Effector memory CD8-positive, alpha-beta T cell (primary cell): ENCODE results near the gene SPTSSA.
"Not testable (repeated sequence)": the region's sequence is repeated elsewhere in the genome, so short reads cannot be mapped to it uniquely, and the experiment has no call there.

ENCODE experiments used
- ATAC-seq: fragments of 150-1000 bp; cut with Tn5 transposase; replicated peaks from 2 replicates; pipeline ENCODE4 v1.10.0; 2021; ENCODE audit warnings: mild to moderate bottlenecking, moderate library complexity
- DNase-seq, 3 experiments: peaks; one replicate each; pipeline ENCODE4 v3.0.0; 2021
- H3K27ac Mint-ChIP-seq, 2 donors: one replicate each; pipeline ENCODE4 v1.8.0; 2022; ENCODE audit warnings: mild to moderate bottlenecking in 2 of 2, mixed read lengths in 2 of 2, moderate library complexity in 2 of 2
- H3K27me3 Mint-ChIP-seq, 2 donors: one replicate each; pipeline ENCODE4 v1.8.0; 2022; ENCODE audit warnings: mixed read lengths in 2 of 2
- H3K36me3 Mint-ChIP-seq: one replicate; pipeline ENCODE4 v1.8.0; 2022; ENCODE audit warnings: mild to moderate bottlenecking, moderate library complexity, mixed read lengths; ENCODE audit not compliant: insufficient read depth
- H3K4me1 Mint-ChIP-seq, 2 donors: one replicate each; pipeline ENCODE4 v1.8.0; 2022; ENCODE audit warnings: low read depth in 2 of 2, mixed read lengths in 2 of 2
- H3K4me3 Mint-ChIP-seq, 2 donors: one replicate each; pipeline ENCODE4 v1.8.0; 2022; ENCODE audit warnings: mild to moderate bottlenecking in 2 of 2, mixed read lengths in 2 of 2, moderate library complexity in 2 of 2
- H3K9me3 Mint-ChIP-seq, 2 donors: one replicate each; pipeline ENCODE4 v1.8.0; 2022; ENCODE audit warnings: mixed read lengths in 2 of 2

SPTSSA gene

DNA sequence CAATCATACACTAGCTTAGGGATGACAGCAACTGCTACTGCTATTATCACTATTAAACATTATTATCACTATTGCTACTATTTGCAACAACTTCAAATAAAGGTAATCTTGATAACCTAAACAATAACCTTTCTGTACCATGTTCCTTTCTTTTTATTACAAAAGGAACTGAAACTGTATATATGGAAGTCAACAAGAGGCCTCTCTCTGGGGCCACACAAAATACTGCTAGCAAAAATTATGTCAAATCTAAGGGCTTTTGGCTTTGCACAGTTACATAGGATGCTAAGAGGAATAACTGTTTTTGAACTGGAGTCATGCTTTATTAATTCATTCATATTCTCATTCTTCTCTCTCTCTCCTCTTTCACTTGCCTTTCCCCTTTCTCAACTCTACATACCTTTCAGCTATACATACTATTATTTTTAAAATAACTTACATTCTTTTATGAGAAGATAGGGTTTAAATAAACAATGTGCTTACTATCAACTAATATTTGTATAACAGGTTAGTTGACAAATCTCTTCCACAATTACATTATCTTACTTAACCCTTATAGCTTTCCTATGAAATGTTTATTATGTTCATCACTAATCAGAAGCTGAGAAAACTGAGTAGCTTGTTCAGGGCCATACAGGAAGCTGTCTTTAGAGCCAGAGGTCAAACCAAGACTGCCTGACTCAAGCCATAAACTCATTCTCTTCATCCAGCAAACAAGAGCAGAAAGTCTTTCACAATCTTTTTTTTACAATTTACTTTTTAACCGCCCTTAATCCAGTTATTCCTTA lies 25.7 kb downstream of the SPTSSA start:
- DNase-seq (no peak), ATAC-seq (no peak)
- H3K27ac Mint-ChIP-seq = no peak overlapping the region
- H3K9me3 Mint-ChIP-seq = no peaks in the 10 kb centered on the region
- H3K36me3 Mint-ChIP-seq = peaks cover 4% of the 10 kb centered on the region
- H3K4me1 Mint-ChIP-seq = peaks cover 3 to 6% of the 10 kb centered on the region in 2 donors
- H3K4me3 Mint-ChIP-seq = no peak overlapping the region
- no peaks in the 10 kb centered on the region for H3K27me3 Mint-ChIP-seq

DNA sequence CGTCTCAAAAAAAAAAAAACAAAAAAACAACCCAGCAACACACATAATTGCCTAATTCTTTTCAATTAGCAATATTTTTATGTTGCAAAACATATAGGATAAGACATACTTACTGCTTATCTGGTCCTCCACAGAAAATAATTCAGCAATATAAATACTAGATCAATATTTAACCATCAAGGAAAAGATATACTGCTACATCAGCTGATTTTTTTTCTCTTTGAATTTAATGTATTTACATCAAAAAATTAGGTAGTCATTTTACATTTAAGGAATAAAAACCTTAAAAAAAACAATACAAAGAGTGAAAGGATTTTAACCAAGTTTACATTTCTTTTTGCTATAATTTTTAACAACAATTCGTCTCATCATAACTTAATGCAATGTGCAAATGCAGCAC lies 28.1 kb downstream of the SPTSSA start:
- no peak overlapping the region for H3K27ac Mint-ChIP-seq
- ATAC-seq (no peak), DNase-seq (no peak)
- H3K4me3 Mint-ChIP-seq = no peak overlapping the region
- H3K9me3 Mint-ChIP-seq = peaks cover 0 to 2% of the 10 kb centered on the region in 2 donors
- peaks cover 4% of the 10 kb centered on the region for H3K36me3 Mint-ChIP-seq
- no peaks in the 10 kb centered on the region for H3K27me3 Mint-ChIP-seq
- H3K4me1 Mint-ChIP-seq = peaks cover 1 to 6% of the 10 kb centered on the region in 2 donors

DNA sequence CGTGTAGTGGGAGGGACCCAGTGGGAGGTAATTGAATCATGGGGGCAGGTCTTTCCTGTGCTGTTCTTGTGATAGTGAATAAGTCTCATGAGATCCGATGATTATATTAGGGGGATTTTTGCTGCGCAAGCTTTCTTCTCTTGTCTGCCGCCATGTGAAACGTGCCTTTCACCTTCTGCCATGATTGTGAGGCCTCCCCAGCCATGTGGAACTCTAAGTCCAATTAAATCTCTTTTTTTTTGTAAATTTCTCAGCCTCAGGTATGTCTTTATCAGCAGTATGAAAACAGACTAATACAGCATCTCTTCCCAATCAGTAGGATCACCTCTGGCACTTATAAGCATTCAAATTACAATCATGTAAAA lies 34.0 kb downstream of the SPTSSA start:
- H3K4me1 Mint-ChIP-seq, ATAC-seq, H3K4me3 Mint-ChIP-seq, H3K9me3 Mint-ChIP-seq, DNase-seq, H3K27ac Mint-ChIP-seq, H3K36me3 Mint-ChIP-seq: not testable (repeated sequence)
- H3K27me3 Mint-ChIP-seq = peaks cover 0 to 20% of the 10 kb centered on the region in 2 donors

DNA sequence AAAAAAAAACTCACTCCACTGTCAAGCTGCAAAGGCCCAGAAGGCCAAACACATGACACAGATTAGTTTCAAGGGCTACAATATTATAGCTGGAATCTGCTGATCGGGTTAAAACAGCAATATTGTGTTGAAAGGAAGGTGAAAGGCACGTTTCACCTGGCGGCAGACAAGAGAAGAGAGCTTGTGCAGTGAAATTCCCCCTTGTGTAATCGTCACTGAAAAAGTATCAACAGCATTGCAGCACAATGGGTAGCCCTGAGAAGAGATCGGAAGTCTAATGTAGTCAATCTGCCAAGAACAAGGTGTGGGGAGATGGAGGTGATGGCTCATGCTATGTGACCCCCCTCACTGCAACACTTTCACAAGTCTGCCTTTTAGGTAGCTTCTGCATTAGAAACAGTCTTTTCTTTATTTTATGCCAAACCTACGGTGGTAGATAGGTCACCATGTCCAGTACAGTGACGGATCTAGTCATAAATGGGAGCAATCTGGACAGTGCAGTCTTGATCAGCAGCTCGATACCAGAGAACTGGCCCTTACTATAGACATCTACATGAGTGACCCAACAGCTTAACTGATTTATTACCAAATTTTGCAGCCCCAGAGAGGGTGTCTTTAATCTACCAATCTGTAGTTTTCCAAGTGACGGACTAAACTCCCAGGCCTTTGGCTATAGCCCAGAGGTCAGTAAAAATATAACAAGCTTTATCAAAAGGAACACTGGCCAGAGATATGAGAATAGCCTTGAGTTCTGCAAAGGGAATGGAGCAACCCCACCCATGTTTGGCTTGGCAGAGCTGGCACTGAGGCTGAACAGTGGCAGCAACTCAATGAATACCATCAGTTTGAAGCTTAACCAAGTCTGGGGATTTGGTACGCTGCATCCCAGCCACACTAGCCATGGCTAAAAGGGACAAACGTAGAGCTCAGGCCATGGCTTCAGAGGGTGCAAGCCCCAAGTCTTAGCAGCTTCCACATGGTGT lies 35.4 kb downstream of the SPTSSA start:
- DNase-seq (no peak), ATAC-seq (no peak)
- Mint-ChIP-seq H3K36me3 (no peaks in the 10 kb centered on the region), H3K27ac (no peak overlapping the region), H3K4me1 (no peaks in the 10 kb centered on the region), H3K27me3 (peaks cover 0 to 20% of the 10 kb centered on the region in 2 donors), H3K9me3 (peaks cover 0 to 2% of the 10 kb centered on the region in 2 donors), H3K4me3 (no peak overlapping the region)

DNA sequence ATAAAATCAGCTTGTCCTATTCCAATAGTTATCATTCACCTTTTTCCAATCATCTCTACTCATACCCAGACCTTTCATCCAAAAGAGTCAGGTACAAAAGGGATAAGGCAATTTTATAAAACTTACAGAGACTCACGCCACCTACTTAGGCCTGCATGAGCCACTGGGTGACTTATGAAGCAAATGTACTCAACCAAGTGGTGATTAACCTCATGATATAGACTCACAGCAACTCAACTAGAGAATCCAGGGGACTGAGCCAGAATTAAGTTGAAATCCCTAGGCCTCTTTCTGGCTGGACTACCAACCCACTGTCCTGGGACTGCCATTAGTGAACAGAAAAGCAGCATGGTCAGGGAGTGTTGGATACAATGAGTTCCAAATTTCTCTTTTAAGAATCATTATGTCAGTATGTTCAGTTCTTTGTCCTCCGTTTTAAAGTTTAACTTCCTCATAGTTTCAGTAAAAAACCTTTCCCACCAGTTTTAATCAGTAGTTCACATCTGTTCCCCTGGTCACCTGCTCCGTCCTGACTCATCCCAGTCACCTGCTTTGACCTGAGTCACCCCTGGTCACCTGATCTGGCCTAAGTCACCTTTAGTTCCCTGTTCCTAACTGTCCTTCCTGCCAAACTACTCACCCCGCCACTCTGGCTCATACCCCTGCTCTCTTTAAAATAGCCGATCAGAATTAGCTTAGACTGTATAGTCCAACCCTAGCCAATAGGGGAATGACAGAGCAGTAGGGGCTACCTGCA lies 36.8 kb downstream of the SPTSSA start:
- H3K27ac Mint-ChIP-seq = no peak overlapping the region
- peaks cover 0 to 3% of the 10 kb centered on the region in 2 donors for H3K9me3 Mint-ChIP-seq
- ATAC-seq (no peak), DNase-seq (no peak)
- no peaks in the 10 kb centered on the region for H3K4me1 Mint-ChIP-seq
- H3K27me3 Mint-ChIP-seq = peaks cover 0 to 20% of the 10 kb centered on the region in 2 donors
- no peak overlapping the region for H3K4me3 Mint-ChIP-seq
- H3K36me3 Mint-ChIP-seq = no peaks in the 10 kb centered on the region

DNA sequence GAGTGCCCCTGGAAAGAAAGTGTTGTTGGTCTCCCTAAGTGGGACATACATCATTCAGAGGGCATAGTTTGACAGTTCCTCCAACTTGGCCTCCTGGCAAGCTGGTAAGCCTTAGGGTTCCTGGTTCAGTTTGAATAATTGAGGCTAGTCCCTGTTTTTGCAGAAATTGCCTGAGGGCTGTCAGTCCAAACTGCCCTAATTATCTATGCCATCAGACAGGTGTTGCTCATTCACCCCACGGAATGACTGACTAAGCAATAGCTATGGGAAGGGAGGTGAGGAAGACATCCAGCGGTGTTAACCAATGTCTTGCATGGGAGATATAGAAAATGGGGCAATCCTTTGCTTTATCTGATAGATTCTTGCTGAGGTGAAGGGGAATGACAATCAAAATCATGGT lies 37.6 kb downstream of the SPTSSA start:
- H3K4me1 Mint-ChIP-seq = no peaks in the 10 kb centered on the region

DNA sequence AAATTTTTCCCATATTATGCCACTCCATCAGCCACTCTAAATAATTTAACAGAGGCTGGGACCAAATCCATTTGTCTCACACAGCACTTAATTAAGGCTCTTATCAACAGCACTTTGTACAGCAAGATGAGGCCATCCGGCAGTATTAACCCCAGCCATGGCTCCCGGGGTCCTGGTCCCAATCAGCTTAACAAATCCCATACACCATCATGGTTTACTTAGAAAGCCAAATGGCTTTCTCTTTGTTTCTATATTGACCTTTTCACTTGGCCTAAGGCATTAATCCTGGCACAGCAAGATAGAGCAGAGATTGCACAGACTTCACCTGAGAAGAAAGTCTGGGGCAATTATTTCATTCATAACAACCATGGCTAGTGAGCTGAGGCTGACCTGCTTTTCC lies 38.6 kb downstream of the SPTSSA start:
- DNase-seq = no peak
- Mint-ChIP-seq H3K36me3 (no peaks in the 10 kb centered on the region), H3K27me3 (peaks cover 0 to 20% of the 10 kb centered on the region in 2 donors), H3K4me3 (no peak overlapping the region), H3K4me1 (no peaks in the 10 kb centered on the region), H3K9me3 (peaks cover 0 to 4% of the 10 kb centered on the region in 2 donors), H3K27ac (no peak overlapping the region)
- ATAC-seq = no peak

More for the DNA sequence above, 37.6 kb downstream of the SPTSSA start:
- Mint-ChIP-seq H3K9me3 (peaks cover 0 to 6% of the 10 kb centered on the region in 2 donors), H3K27me3 (peaks cover 0 to 20% of the 10 kb centered on the region in 2 donors), H3K36me3 (no peaks in the 10 kb centered on the region), H3K27ac (no peak overlapping the region), H3K4me3 (no peak overlapping the region)
- no peak for DNase-seq
- no peak for ATAC-seq

DNA sequence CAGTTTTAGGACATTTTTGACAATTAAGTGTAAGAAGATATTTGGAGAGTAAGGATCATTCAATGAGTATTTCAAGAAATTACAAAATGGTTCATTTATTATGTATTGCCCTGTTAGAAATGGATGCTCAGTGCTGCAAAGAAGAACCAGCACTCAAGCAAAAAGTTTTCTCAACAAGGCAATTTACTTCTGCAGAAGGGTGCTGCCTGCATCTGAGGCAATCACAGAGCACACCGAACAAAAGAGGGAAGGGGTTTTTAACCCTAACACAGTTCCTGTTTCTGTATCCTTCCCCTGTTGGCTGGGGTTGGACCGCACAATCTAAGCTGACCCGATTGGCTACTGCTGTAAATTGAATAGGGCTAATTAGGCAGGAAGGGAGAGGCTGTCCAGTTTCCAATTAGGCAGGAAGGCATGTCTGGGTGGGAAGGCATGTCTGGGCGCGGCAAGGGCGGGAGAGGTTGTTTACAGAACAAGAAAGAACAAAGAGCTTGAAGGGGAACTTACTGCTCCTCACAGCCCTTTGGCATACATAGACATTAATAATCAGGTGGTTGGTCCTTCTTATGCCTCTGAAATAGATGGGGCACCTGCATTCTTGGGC lies 41.4 kb downstream of the SPTSSA start:
- Mint-ChIP-seq H3K36me3 (no peaks in the 10 kb centered on the region), H3K27ac (no peak overlapping the region), H3K9me3 (peaks cover 0 to 4% of the 10 kb centered on the region in 2 donors), H3K4me3 (no peak overlapping the region), H3K4me1 (no peaks in the 10 kb centered on the region), H3K27me3 (peaks cover 12 to 28% of the 10 kb centered on the region in 2 donors)
- no peak for ATAC-seq
- no peak for DNase-seq

DNA sequence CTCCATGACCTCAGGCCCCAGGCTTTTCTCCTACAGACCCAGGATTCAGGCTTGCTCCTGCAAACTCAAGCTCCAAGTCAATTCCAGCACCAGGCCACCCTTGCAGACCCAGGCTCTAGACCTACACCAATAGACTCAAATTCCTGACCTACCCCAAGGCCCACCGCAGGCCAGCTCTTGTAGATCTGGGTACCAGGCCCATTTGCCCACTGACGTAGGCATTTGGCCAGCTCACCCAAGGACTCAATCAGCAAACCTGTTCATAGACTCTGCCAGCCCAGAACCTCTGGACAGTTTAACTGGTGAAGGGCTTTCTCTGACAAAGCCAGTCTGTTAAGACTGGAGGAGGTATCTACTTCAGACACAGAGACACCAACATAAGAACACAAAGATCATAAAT lies 52.3 kb downstream of the SPTSSA start:
- H3K4me3 Mint-ChIP-seq = no peak overlapping the region
- H3K27me3 Mint-ChIP-seq = peaks cover 9 to 11% of the 10 kb centered on the region in 2 donors
- ATAC-seq (no peak), DNase-seq (no peak)
- H3K36me3 Mint-ChIP-seq = peaks cover 2% of the 10 kb centered on the region
- peaks cover 5 to 6% of the 10 kb centered on the region in 2 donors for H3K9me3 Mint-ChIP-seq
- no peak overlapping the region for H3K27ac Mint-ChIP-seq
- H3K4me1 Mint-ChIP-seq = no peaks in the 10 kb centered on the region

DNA sequence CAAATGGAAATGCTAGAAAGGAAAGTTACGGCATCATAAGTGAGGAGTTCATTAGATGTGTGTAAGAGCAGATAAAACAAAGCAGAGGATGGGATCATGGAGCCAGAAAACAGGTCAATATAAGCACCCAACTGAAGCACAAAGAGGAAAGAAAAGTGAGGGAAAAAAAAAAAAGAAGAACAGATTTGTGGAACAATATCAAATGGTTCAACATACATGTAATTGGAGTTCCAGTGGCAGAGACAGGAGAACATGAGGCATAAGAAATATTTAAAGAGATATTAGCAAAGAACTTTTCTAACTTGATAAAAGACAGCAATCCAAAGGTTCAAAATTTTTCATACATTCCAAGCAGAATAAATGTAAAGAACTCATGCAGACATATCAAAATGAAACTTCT lies 54.1 kb downstream of the SPTSSA start:
- Mint-ChIP-seq H3K36me3 (no peaks in the 10 kb centered on the region), H3K4me3 (no peak overlapping the region), H3K4me1 (no peaks in the 10 kb centered on the region), H3K9me3 (peaks cover 5 to 6% of the 10 kb centered on the region in 2 donors), H3K27ac (no peak overlapping the region), H3K27me3 (peaks cover 6 to 9% of the 10 kb centered on the region in 2 donors)
- ATAC-seq (no peak), DNase-seq (no peak)

DNA sequence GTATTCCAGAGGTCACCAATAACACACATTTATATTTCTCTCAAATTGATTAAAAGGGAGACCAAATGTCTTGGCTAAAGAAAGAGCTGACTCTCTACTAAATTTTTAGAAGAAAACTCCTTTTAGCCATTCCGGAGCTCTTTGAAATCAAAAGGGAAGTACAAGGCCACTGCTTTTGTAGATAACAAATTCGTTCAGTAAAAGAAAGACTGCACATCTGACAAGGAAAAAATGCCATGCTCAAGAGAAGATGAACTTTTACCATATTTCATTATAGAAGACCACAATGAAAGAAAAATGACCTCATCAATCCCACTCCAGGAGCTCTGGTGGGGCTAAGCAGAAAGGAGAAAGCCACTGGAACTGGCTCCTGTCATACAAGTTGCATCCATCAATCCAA lies 57.6 kb downstream of the SPTSSA start:
- Mint-ChIP-seq H3K4me3 (no peak overlapping the region), H3K27ac (no peak overlapping the region), H3K4me1 (no peaks in the 10 kb centered on the region), H3K27me3 (peaks cover 6 to 9% of the 10 kb centered on the region in 2 donors), H3K9me3 (no peaks in the 10 kb centered on the region), H3K36me3 (peaks cover 3% of the 10 kb centered on the region)
- no peak for DNase-seq
- no peak for ATAC-seq

DNA sequence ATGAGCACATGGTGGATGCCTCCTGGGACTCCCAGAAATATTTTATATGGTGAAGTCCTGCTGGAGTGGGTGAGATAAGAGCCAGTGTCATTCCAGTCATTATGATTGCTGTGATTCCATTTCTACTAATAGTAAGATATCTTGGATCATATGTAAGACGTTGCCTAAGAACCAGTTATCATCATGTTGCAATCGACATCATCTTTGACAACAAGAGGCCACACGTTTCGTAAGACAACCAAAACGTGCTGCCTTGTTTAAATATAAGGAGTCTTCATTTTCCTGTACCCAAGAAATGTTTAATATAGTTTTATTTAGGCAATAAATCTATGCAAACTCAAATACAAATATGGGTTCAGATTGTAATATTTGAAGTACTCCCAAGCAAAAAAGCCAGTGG lies 58.4 kb downstream of the SPTSSA start:
- no peaks in the 10 kb centered on the region for H3K4me1 Mint-ChIP-seq
- peaks cover 3% of the 10 kb centered on the region for H3K36me3 Mint-ChIP-seq
- H3K9me3 Mint-ChIP-seq = no peaks in the 10 kb centered on the region
- no peak for DNase-seq
- peaks cover 6 to 9% of the 10 kb centered on the region in 2 donors for H3K27me3 Mint-ChIP-seq
- H3K4me3 Mint-ChIP-seq = no peak overlapping the region
- H3K27ac Mint-ChIP-seq = no peak overlapping the region
- no peak for ATAC-seq

DNA sequence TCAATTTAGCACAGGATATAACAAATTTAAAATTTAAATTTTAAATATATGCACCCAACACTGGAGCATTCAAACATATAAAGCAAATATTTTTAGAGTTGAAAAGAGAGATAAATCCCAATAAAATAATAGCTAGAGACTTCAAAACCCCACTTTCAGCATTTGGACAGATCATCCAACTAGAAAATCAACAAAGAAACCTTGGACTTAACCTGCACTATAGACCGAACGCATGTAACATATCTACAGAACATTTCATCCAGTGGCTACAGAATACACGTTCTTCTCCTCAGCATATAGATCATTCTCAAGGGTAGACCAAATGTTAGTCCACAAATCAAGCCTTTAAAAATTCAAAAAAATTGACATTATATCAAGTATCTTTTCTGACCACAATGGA lies 64.0 kb downstream of the SPTSSA start:
- Mint-ChIP-seq H3K27ac (no peak overlapping the region), H3K9me3 (no peaks in the 10 kb centered on the region), H3K36me3 (peaks cover 3% of the 10 kb centered on the region), H3K27me3 (peaks cover 21 to 32% of the 10 kb centered on the region in 2 donors), H3K4me1 (no peaks in the 10 kb centered on the region), H3K4me3 (no peak overlapping the region)
- DNase-seq (no peak), ATAC-seq (no peak)
